ENCODE measurements around the gene ERAL1. TPM values are rescaled to one million over a fixed set of nuclear protein-coding genes. Genes with fewer than 3 reads are reported as not detected.

The ERAL1 gene
- total RNA-seq, 1 experiment from 2014 or later = 70.1 TPM

DNA sequence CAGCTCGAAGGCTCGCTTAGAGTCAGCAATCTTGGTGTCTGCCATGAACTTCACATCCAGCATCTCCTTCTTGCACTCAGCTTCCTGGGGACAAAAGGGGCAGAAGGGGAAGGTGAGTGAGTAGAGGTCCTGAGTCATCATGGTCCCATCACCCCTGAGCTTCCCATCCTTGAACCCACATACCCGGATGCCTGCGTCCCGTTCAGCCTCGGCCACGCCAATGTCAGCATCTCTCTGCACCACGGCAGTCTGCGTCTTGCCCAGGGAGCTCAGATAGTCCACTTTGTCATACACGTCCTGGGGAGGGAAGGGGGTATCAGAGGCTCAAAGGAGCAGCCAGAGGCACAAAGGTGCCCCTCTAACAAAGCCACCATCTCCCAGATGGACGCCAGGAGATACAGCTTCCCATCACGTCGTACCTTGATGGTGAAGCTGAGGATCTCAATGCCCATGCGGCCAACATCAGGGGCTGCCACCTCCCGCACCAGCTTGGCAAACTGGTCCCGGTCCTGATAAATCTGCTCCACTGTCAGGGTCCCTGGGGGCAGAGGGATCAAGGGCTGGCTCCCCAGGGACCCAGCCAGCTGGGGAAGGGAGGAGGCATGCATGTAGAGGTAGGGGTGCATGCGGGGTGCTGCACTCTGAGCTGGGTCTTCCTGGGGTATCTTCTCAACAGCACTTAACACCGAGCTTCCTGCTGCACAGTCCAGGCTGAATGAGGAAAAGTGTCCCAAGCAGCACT, 27.5 kb downstream of the ERAL1 start (continued):
- TF ChIP-seq, protein P1, sequence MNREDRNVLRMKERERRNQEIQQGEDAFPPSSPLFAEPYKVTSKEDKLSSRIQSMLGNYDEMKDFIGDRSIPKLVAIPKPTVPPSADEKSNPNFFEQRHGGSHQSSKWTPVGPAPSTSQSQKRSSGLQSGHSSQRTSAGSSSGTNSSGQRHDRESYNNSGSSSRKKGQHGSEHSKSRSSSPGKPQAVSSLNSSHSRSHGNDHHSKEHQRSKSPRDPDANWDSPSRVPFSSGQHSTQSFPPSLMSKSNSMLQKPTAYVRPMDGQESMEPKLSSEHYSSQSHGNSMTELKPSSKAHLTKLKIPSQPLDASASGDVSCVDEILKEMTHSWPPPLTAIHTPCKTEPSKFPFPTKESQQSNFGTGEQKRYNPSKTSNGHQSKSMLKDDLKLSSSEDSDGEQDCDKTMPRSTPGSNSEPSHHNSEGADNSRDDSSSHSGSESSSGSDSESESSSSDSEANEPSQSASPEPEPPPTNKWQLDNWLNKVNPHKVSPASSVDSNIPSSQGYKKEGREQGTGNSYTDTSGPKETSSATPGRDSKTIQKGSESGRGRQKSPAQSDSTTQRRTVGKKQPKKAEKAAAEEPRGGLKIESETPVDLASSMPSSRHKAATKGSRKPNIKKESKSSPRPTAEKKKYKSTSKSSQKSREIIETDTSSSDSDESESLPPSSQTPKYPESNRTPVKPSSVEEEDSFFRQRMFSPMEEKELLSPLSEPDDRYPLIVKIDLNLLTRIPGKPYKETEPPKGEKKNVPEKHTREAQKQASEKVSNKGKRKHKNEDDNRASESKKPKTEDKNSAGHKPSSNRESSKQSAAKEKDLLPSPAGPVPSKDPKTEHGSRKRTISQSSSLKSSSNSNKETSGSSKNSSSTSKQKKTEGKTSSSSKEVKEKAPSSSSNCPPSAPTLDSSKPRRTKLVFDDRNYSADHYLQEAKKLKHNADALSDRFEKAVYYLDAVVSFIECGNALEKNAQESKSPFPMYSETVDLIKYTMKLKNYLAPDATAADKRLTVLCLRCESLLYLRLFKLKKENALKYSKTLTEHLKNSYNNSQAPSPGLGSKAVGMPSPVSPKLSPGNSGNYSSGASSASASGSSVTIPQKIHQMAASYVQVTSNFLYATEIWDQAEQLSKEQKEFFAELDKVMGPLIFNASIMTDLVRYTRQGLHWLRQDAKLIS (CRISPR knock-in tag; IDR thresholded peaks at IDR 0.05; ENCODE audit: borderline replicate concordance) = no peak
- TF ChIP-seq, protein P2, sequence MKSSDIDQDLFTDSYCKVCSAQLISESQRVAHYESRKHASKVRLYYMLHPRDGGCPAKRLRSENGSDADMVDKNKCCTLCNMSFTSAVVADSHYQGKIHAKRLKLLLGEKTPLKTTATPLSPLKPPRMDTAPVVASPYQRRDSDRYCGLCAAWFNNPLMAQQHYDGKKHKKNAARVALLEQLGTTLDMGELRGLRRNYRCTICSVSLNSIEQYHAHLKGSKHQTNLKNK (CRISPR knock-in tag; IDR thresholded peaks at IDR 0.05) = no peak

DNA sequence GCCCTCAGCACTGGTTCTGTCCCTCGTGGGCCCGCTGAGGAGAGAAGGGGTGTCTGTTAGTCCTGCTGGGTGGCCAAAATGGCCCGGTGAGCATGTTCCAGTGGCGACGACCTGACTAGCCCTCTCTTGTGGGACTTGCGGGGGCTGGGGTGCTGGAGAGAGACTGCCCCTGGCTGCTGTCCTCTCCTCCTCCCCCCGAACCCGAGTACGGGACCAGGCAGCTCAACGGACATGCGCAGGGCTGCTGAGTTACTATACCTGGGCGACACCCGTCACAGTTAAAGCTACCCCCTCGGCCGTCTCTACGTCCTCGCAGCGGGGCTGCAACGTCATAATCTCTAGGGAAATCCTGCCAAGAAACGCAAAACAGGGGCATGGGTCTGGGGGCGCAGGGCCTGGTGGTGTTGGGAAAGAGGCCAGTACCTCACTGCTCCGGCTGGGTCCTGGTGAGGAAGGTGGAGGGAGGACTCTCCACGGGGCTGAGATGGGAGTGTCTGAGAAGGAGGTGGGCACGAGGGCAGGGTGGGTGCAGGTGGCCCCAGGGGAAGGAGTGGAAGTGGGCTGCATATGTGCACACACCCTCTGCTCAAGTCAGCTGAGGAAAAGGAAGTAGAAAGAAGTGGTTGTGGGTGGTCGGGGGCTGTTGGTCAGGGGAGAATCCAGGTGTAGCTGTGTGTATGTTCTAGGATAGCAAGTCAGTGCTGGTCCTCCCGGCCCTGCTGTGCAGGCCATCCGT, 29.3 kb downstream of the ERAL1 start:
- no peak overlapping the region for H3K4me3 Mint-ChIP-seq
- no peaks in the 10 kb centered on the region for H3K9me3 Mint-ChIP-seq
- ATAC-seq = no peak
- POLR2A ChIA-PET = no interaction called here
- no peaks in the 10 kb centered on the region for H3K27me3 Mint-ChIP-seq (ENCODE audit: low read depth)
- H3K4me1 Mint-ChIP-seq = peaks cover 8% of the 10 kb centered on the region
- TF ChIP-seq RELA (CRISPR knock-in tag; IDR thresholded peaks at IDR 0.05; ENCODE audit: borderline replicate concordance) (no peak), GTF2I (CRISPR knock-in tag; conservative IDR thresholded peaks at IDR 0.05) (no peak), NFATC4 (CRISPR knock-in tag; IDR thresholded peaks at IDR 0.05) (no peak), ZNF219 (CRISPR knock-in tag; IDR thresholded peaks at IDR 0.05; ENCODE audit: borderline replicate concordance) (no peak), SP1 (CRISPR knock-in tag; conservative IDR thresholded peaks at IDR 0.05) (no peak), CREM (CRISPR knock-in tag; IDR thresholded peaks at IDR 0.05) (no peak), OVOL2 (CRISPR knock-in tag; IDR thresholded peaks at IDR 0.05; ENCODE audit: borderline replicate concordance) (no peak), ZNF423 (CRISPR knock-in tag; IDR thresholded peaks at IDR 0.05) (no peak), ESRRA (CRISPR knock-in tag; IDR thresholded peaks at IDR 0.05; ENCODE audit: borderline replicate concordance) (no peak), NR1H2 (CRISPR knock-in tag; IDR thresholded peaks at IDR 0.05) (no peak), ZNF396 (CRISPR knock-in tag; IDR thresholded peaks at IDR 0.05; ENCODE audit: borderline replicate concordance) (no peak), HMGA2 (CRISPR knock-in tag; IDR thresholded peaks at IDR 0.05) (no peak), FOXP1 (CRISPR knock-in tag; IDR thresholded peaks at IDR 0.05; ENCODE audit: borderline replicate concordance) (no peak)
- TF ChIP-seq, protein P3, sequence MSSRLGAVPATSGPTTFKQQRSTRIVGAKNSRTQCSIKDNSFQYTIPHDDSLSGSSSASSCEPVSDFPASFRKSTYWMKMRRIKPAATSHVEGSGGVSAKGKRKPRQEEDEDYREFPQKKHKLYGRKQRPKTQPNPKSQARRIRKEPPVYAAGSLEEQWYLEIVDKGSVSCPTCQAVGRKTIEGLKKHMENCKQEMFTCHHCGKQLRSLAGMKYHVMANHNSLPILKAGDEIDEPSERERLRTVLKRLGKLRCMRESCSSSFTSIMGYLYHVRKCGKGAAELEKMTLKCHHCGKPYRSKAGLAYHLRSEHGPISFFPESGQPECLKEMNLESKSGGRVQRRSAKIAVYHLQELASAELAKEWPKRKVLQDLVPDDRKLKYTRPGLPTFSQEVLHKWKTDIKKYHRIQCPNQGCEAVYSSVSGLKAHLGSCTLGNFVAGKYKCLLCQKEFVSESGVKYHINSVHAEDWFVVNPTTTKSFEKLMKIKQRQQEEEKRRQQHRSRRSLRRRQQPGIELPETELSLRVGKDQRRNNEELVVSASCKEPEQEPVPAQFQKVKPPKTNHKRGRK (CRISPR knock-in tag; IDR thresholded peaks at IDR 0.05; ENCODE audit: borderline replicate concordance) = no peak
- TF ChIP-seq, protein P4, sequence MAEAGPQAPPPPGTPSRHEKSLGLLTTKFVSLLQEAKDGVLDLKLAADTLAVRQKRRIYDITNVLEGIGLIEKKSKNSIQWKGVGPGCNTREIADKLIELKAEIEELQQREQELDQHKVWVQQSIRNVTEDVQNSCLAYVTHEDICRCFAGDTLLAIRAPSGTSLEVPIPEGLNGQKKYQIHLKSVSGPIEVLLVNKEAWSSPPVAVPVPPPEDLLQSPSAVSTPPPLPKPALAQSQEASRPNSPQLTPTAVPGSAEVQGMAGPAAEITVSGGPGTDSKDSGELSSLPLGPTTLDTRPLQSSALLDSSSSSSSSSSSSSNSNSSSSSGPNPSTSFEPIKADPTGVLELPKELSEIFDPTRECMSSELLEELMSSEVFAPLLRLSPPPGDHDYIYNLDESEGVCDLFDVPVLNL (CRISPR knock-in tag; IDR thresholded peaks at IDR 0.05; ENCODE audit: borderline replicate concordance, low read depth) = no peak
- TF ChIP-seq, protein P5, sequence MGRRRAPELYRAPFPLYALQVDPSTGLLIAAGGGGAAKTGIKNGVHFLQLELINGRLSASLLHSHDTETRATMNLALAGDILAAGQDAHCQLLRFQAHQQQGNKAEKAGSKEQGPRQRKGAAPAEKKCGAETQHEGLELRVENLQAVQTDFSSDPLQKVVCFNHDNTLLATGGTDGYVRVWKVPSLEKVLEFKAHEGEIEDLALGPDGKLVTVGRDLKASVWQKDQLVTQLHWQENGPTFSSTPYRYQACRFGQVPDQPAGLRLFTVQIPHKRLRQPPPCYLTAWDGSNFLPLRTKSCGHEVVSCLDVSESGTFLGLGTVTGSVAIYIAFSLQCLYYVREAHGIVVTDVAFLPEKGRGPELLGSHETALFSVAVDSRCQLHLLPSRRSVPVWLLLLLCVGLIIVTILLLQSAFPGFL (CRISPR knock-in tag; IDR thresholded peaks at IDR 0.05; ENCODE audit: borderline replicate concordance) = no peak
- TF ChIP-seq, protein P6, sequence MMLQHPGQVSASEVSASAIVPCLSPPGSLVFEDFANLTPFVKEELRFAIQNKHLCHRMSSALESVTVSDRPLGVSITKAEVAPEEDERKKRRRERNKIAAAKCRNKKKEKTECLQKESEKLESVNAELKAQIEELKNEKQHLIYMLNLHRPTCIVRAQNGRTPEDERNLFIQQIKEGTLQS (CRISPR knock-in tag; conservative IDR thresholded peaks at IDR 0.05) = no peak
- TF ChIP-seq, protein P7, sequence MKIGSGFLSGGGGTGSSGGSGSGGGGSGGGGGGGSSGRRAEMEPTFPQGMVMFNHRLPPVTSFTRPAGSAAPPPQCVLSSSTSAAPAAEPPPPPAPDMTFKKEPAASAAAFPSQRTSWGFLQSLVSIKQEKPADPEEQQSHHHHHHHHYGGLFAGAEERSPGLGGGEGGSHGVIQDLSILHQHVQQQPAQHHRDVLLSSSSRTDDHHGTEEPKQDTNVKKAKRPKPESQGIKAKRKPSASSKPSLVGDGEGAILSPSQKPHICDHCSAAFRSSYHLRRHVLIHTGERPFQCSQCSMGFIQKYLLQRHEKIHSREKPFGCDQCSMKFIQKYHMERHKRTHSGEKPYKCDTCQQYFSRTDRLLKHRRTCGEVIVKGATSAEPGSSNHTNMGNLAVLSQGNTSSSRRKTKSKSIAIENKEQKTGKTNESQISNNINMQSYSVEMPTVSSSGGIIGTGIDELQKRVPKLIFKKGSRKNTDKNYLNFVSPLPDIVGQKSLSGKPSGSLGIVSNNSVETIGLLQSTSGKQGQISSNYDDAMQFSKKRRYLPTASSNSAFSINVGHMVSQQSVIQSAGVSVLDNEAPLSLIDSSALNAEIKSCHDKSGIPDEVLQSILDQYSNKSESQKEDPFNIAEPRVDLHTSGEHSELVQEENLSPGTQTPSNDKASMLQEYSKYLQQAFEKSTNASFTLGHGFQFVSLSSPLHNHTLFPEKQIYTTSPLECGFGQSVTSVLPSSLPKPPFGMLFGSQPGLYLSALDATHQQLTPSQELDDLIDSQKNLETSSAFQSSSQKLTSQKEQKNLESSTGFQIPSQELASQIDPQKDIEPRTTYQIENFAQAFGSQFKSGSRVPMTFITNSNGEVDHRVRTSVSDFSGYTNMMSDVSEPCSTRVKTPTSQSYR (CRISPR knock-in tag; IDR thresholded peaks at IDR 0.05) = no peak
- TF ChIP-seq, protein P8, sequence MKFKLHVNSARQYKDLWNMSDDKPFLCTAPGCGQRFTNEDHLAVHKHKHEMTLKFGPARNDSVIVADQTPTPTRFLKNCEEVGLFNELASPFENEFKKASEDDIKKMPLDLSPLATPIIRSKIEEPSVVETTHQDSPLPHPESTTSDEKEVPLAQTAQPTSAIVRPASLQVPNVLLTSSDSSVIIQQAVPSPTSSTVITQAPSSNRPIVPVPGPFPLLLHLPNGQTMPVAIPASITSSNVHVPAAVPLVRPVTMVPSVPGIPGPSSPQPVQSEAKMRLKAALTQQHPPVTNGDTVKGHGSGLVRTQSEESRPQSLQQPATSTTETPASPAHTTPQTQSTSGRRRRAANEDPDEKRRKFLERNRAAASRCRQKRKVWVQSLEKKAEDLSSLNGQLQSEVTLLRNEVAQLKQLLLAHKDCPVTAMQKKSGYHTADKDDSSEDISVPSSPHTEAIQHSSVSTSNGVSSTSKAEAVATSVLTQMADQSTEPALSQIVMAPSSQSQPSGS (CRISPR knock-in tag; IDR thresholded peaks at IDR 0.05; ENCODE audit: borderline replicate concordance, low read depth) = no peak
- DNase-seq (ENCODE audit: low spot score) = no peak
- peaks cover 25% of the 10 kb centered on the region for H3K36me3 Mint-ChIP-seq
- H3K27ac Mint-ChIP-seq = no peak overlapping the region
- CTCF ChIA-PET = interaction anchor here (1.1 to 1.8 kb wide), 3 partner anchors 35 to 233 kb away, joined by 3 to 11 read pairs (median 4); no protein-coding TSS in a partner anchor

All from WTC11 (cell line).